HepG2 (cell line): ENCODE results near the gene FLVCR1.

ENCODE experiments used
- CTCF ChIP-seq: sonication (generic); formaldehyde crosslinking; IDR thresholded peaks from 2 replicates; pipeline ENCODE4 v1.5.0; 2020; ENCODE audit warnings: mild to moderate bottlenecking, missing genetic modification reagents, moderate library complexity
- RXRA ChIP-seq: sonication (generic); formaldehyde crosslinking; IDR thresholded peaks from 2 replicates; pipeline ENCODE4 v1.5.1; 2020; ENCODE audit warnings: missing genetic modification reagents
- ZBTB37 ChIP-seq: sonication (generic); formaldehyde crosslinking; IDR thresholded peaks from 2 replicates; pipeline ENCODE4 v1.4.0; 2020; ENCODE audit warnings: mild to moderate bottlenecking, missing genetic modification reagents
- ZNF777 ChIP-seq: sonication (generic); formaldehyde crosslinking; IDR thresholded peaks from 2 replicates; pipeline ENCODE4 v1.4.0; 2020; ENCODE audit warnings: missing genetic modification reagents

GRCh38 chr1:212902054-212902453 is 44.0 kb downstream of the FLVCR1 start:
- TF ChIP-seq ZNF777 (CRISPR knock-in tag) (no peak), ZBTB37 (CRISPR knock-in tag) (no peak), RXRA (no peak), CTCF (no peak)
